ENCODE data around the gene MRPS23. TPM values are rescaled to one million over a fixed set of nuclear protein-coding genes. Genes with fewer than 3 reads are reported as not detected.
"Not testable (repeated sequence)": the region's sequence is repeated elsewhere in the genome, so short reads cannot be mapped to it uniquely, and the experiment has no call there.

Gene MRPS23
- total and polyA plus RNA-seq, 2 experiments from 2014 or later = 53.2 to 74.5 TPM

- H3K27ac ChIP-seq (ENCODE audit: low read depth); H3K4me3 Mint-ChIP-seq: not testable (repeated sequence)
- H3K79me2 ChIP-seq (replicated peaks; ENCODE audit: insufficient read depth) = peaks cover 39% of the 10 kb centered on the region
These were observed 3.5 kb downstream of the MRPS23 start for GRCh38 chr17:57846056-57846945.

GRCh38 chr17:57842280-57842679 lies 7.6 kb downstream of the MRPS23 start:
- H3K27ac ChIP-seq (ENCODE audit: low read depth) = no peak overlapping the region
- no peaks in the 10 kb centered on the region for H3K27me3 ChIP-seq (ENCODE audit: insufficient read depth)
- Mint-ChIP-seq H3K27me3 (ENCODE audit: insufficient read depth, low read depth, poor library complexity) (no peaks in the 10 kb centered on the region), H3K36me3 (ENCODE audit: low read depth) (peaks cover 41% of the 10 kb centered on the region), H3K9me3 (no peaks in the 10 kb centered on the region), H3K27ac (no peak overlapping the region), H3K4me1 (no peaks in the 10 kb centered on the region), H3K4me3 (no peak overlapping the region)
- peaks cover 17% of the 10 kb centered on the region for H3K79me2 ChIP-seq (replicated peaks; ENCODE audit: insufficient read depth)
- H3K9me2 ChIP-seq (ENCODE audit: insufficient read depth) = no peaks in the 10 kb centered on the region
- 0 out of 2 replicates have a peak, but pooled peaks cover 3% of the 10 kb centered on the region for H3F3A ChIP-seq (replicated peaks; ENCODE audit: low read depth)
- H4K20me1 ChIP-seq (replicated peaks; ENCODE audit: insufficient read depth) = peaks cover 11% of the 10 kb centered on the region
- no peak overlapping the region for H2AFZ ChIP-seq
- no peaks in the 10 kb centered on the region for H3K4me1 ChIP-seq (ENCODE audit: insufficient read depth)
- no peak for DNase-seq (ENCODE audit: low spot score)
- H3K4me2 ChIP-seq = no peak overlapping the region
- H3K4me3 ChIP-seq = no peak overlapping the region
- H3K36me3 ChIP-seq (ENCODE audit: insufficient read depth) = peaks cover 29% of the 10 kb centered on the region
- TF ChIP-seq NANOG (IDR thresholded peaks at IDR 0.05; ENCODE audit: borderline replicate concordance) = no peak
- no peak for TF ChIP-seq ZNF331 (CRISPR knock-in tag; IDR thresholded peaks at IDR 0.05; ENCODE audit: low read depth)
- no peak for TF ChIP-seq ETS1 (IDR thresholded peaks at IDR 0.05)
- no peak for TF ChIP-seq EZH2 (IDR thresholded peaks at IDR 0.05; ENCODE audit: low read depth, unreplicated experiment)
- no peak for ATAC-seq

More at GRCh38 chr17:57846056-57846945, 3.5 kb downstream of the MRPS23 start:
- ATAC-seq; H3K4me3 ChIP-seq; H3K27me3 ChIP-seq (ENCODE audit: insufficient read depth); H3K27ac Mint-ChIP-seq; H3K4me2 ChIP-seq; DNase-seq (ENCODE audit: low spot score); H4K20me1 ChIP-seq (replicated peaks; ENCODE audit: insufficient read depth); H3K9me3 Mint-ChIP-seq; H3K9me2 ChIP-seq (ENCODE audit: insufficient read depth); H2AFZ ChIP-seq; H3K27me3 Mint-ChIP-seq (ENCODE audit: insufficient read depth, low read depth, poor library complexity); H3F3A ChIP-seq (replicated peaks; ENCODE audit: low read depth): not testable (repeated sequence)
- H3K36me3 Mint-ChIP-seq (ENCODE audit: low read depth) = peaks cover 33% of the 10 kb centered on the region
- peaks cover 13% of the 10 kb centered on the region for H3K36me3 ChIP-seq (ENCODE audit: insufficient read depth)
- H3K4me1 ChIP-seq (ENCODE audit: insufficient read depth) = peaks cover 17% of the 10 kb centered on the region
- H3K4me1 Mint-ChIP-seq = peaks cover 11% of the 10 kb centered on the region

- Histone ChIP-seq H3K4me2 (no peak overlapping the region), H3K27ac (ENCODE audit: low read depth) (no peak overlapping the region), H3K4me1 (ENCODE audit: insufficient read depth) (no peaks in the 10 kb centered on the region), H2AFZ (no peak overlapping the region), H3K9me2 (ENCODE audit: insufficient read depth) (no peaks in the 10 kb centered on the region), H3F3A (replicated peaks; ENCODE audit: low read depth) (no peaks in the 10 kb centered on the region), H3K79me2 (replicated peaks; ENCODE audit: insufficient read depth) (peaks cover 8% of the 10 kb centered on the region; the same call in 1 of the 2 replicates), H3K36me3 (ENCODE audit: insufficient read depth) (peaks cover 24% of the 10 kb centered on the region), H3K4me3 (no peak overlapping the region), H4K20me1 (replicated peaks; ENCODE audit: insufficient read depth) (peaks cover 11% of the 10 kb centered on the region), H3K27me3 (ENCODE audit: insufficient read depth) (no peaks in the 10 kb centered on the region)
- Mint-ChIP-seq H3K27ac (no peak overlapping the region), H3K27me3 (ENCODE audit: insufficient read depth, low read depth, poor library complexity) (no peaks in the 10 kb centered on the region), H3K36me3 (ENCODE audit: low read depth) (peaks cover 24% of the 10 kb centered on the region), H3K9me3 (no peaks in the 10 kb centered on the region), H3K4me1 (no peaks in the 10 kb centered on the region; the same call in 2 of the 3 replicates), H3K4me3 (no peak overlapping the region)
- ATAC-seq = no peak
- no peak for DNase-seq (ENCODE audit: low spot score)
- no peak for TF ChIP-seq ZNF114 (CRISPR knock-in tag; IDR thresholded peaks at IDR 0.05)
- TF ChIP-seq ETS1 (IDR thresholded peaks at IDR 0.05) = no peak
- TF ChIP-seq CREB1 (CRISPR knock-in tag; IDR thresholded peaks at IDR 0.05; ENCODE audit: low read depth) = no peak
- TF ChIP-seq NANOG (IDR thresholded peaks at IDR 0.05; ENCODE audit: borderline replicate concordance) = no peak
- TF ChIP-seq ZNF331 (CRISPR knock-in tag; IDR thresholded peaks at IDR 0.05; ENCODE audit: low read depth) = no peak
- no peak for TF ChIP-seq JUNB (IDR thresholded peaks at IDR 0.05; ENCODE audit: unreplicated experiment)
- TF ChIP-seq STAT1 (IDR thresholded peaks at IDR 0.05; ENCODE audit: unreplicated experiment) = no peak
- no peak for TF ChIP-seq POLR2AphosphoS5 (IDR thresholded peaks at IDR 0.05; ENCODE audit: low read depth)
These were observed 10.3 kb downstream of the MRPS23 start for GRCh38 chr17:57839571-57839923.
